GM12878 (cell line): Measurements from ENCODE around the gene PREX1. TPM values are rescaled to one million over a fixed set of nuclear protein-coding genes. Genes with fewer than 3 reads are reported as not detected.

Experiments
- ATAC-seq: fragments of 200-7000 bp; cut with Tn5 transposase; 3 replicates; pipeline ENCODE4 v1.9.1; 2020; ENCODE audit warnings: mild to moderate bottlenecking, moderate library complexity
- BruUV-seq: library from RNA; stranded (reverse); fragments of 400-500 nt; replicated peaks from 2 replicates; lab custom pipeline; 2021; lab: Mats Ljungman, UMichigan
- CTCF ChIA-PET: fragments of 300-600 bp; sonication (Branson Sonifier 250); formaldehyde crosslinking; extraction: SDS; loops from one replicate; lab custom pipeline; 2021; ENCODE audit warnings: inconsistent platforms; lab: Yijun Ruan, JAX
- POLR2A ChIA-PET: fragments of 350-600 bp; formaldehyde crosslinking; extraction: SDS; loops from one replicate; lab custom pipeline; 2021; ENCODE audit warnings: inconsistent platforms; lab: Charles Lee
- RAD21 ChIA-PET: fragments of 300-600 bp; sonication (Branson Sonifier 250); formaldehyde crosslinking; loops from one replicate; lab custom pipeline; 2023; ENCODE audit warnings: antibody characterized with exemption; ENCODE audit not compliant: unreplicated experiment; lab: Charles Lee
- SMC1A ChIA-PET: fragments of 300-600 bp; sonication (Branson Sonifier 250); formaldehyde crosslinking; loops from one replicate; lab custom pipeline; 2023; ENCODE audit not compliant: unreplicated experiment, uncharacterized antibody; lab: Charles Lee
- DNase-seq: peaks from one replicate; pipeline ENCODE4 v3.0.0-alpha.2; 2011; ENCODE audit warnings: low read depth, low spot score
- FAIRE-seq: peaks from 3 replicates; lab custom pipeline; 2011; peaks lifted over from hg19 to GRCh38; lab: Jason Lieb, UNC
- H2AFZ ChIP-seq: 2 replicates; pipeline ENCODE4 v1.6.0; 2011; ENCODE audit warnings: low read depth, low read length, control low read depth; ENCODE audit not compliant: control insufficient read depth
- H3K27ac ChIP-seq: 2 replicates; pipeline ENCODE4 v1.5.1; 2011; ENCODE audit warnings: control low read depth; ENCODE audit not compliant: control insufficient read depth, insufficient read depth
- H3K27me3 ChIP-seq, 2 experiments: replicated peaks in 1 of 2; 2 replicates each; pipeline versions ENCODE4 v1.6.0 to v1.6.1; 2011; ENCODE audit warnings: low read length in 1 of 2; ENCODE audit not compliant: control insufficient read depth in 2 of 2, insufficient read depth in 2 of 2
- H3K36me3 ChIP-seq, 2 experiments: 2 replicates each; pipeline ENCODE4 v1.5.1; 2011; ENCODE audit warnings: low read length in 1 of 2; ENCODE audit not compliant: control insufficient read depth in 2 of 2, insufficient read depth in 2 of 2
- H3K4me1 ChIP-seq: 2 replicates; pipeline ENCODE4 v1.6.1; 2011; ENCODE audit warnings: mild to moderate bottlenecking, low read length, moderate library complexity, mixed read lengths; ENCODE audit not compliant: control insufficient read depth, insufficient read depth
- H3K4me2 ChIP-seq: 2 replicates; pipeline ENCODE4 v1.6.0; 2011; ENCODE audit warnings: control low read depth; ENCODE audit not compliant: control insufficient read depth, insufficient read depth
- H3K4me3 ChIP-seq: fragments of 200-600 bp; sonication (generic); 2 replicates; pipeline ENCODE4 v1.5.1; 2016
- H3K79me2 ChIP-seq: 2 replicates; pipeline ENCODE4 v1.6.0; 2011; ENCODE audit warnings: low read length; ENCODE audit not compliant: control insufficient read depth, insufficient read depth
- H3K9ac ChIP-seq: 2 replicates; pipeline ENCODE4 v1.8.0; 2011; ENCODE audit warnings: low read length, control low read depth, mixed read lengths; ENCODE audit not compliant: control insufficient read depth, insufficient read depth
- H3K9me3 ChIP-seq: replicated peaks from 3 replicates; pipeline ENCODE4 v1.5.1; 2011; ENCODE audit warnings: mild to moderate bottlenecking, low read length; ENCODE audit not compliant: control insufficient read depth, insufficient read depth
- H4K20me1 ChIP-seq: 2 replicates; pipeline ENCODE4 v1.6.0; 2011; ENCODE audit not compliant: control insufficient read depth, insufficient read depth
- BRCA1 ChIP-seq: IDR thresholded peaks from 2 replicates; pipeline ENCODE4 v1.6.1; 2011; ENCODE audit warnings: low read depth, low read length, improper control_type of control experiment
- EED ChIP-seq: sonication (generic); IDR thresholded peaks from 2 replicates; pipeline ENCODE4 v1.6.1; 2016; ENCODE audit warnings: antibody characterized with exemption, low read depth
- IRF3 ChIP-seq: fragments of 450-650 bp; IDR thresholded peaks from 2 replicates; pipeline ENCODE4 v1.6.1; 2014; ENCODE audit warnings: mild to moderate bottlenecking
- KLF5 ChIP-seq: fragments of 450-650 bp; IDR thresholded peaks from 2 replicates; pipeline ENCODE4 v1.6.1; 2014; ENCODE audit warnings: mild to moderate bottlenecking; ENCODE audit not compliant: partially characterized antibody
- LARP7 ChIP-seq: fragments of 450-650 bp; IDR thresholded peaks from 2 replicates; pipeline ENCODE4 v1.6.1; 2017; ENCODE audit warnings: mild to moderate bottlenecking
- MXI1 ChIP-seq: fragments of 150-350 bp; IDR thresholded peaks from 2 replicates; pipeline ENCODE4 v1.6.1; 2011; ENCODE audit warnings: low read depth, mild to moderate bottlenecking, inconsistent platforms, low read length, improper control_type of control experiment
- MYC ChIP-seq: IDR thresholded peaks from 2 replicates; pipeline ENCODE4 v1.6.1; 2011; ENCODE audit warnings: mild to moderate bottlenecking, low read length, moderate library complexity, inconsistent platforms; ENCODE audit not compliant: insufficient read depth, insufficient replicate concordance, insufficient read length, severe bottlenecking
- NFYA ChIP-seq: IDR thresholded peaks from 2 replicates; pipeline ENCODE4 v1.6.1; 2011; ENCODE audit warnings: low read depth, mild to moderate bottlenecking, low read length, improper control_type of control experiment, borderline replicate concordance
- NRF1 ChIP-seq: conservative IDR thresholded peaks from 2 replicates; pipeline ENCODE4 v1.6.1; 2011; ENCODE audit warnings: mild to moderate bottlenecking, low read depth, low read length, improper control_type of control experiment
- PAX5 ChIP-seq: IDR thresholded peaks from 2 replicates; pipeline ENCODE4 v1.6.1; 2011; ENCODE audit warnings: low read depth, low read length, borderline replicate concordance
- PBX3 ChIP-seq: IDR thresholded peaks from 2 replicates; pipeline ENCODE4 v1.6.1; 2011; ENCODE audit warnings: mild to moderate bottlenecking, low read depth, low read length, moderate library complexity; ENCODE audit not compliant: insufficient replicate concordance
- PKNOX1 ChIP-seq: fragments of 450-650 bp; IDR thresholded peaks from 2 replicates; pipeline ENCODE4 v1.6.1; 2016; ENCODE audit warnings: mild to moderate bottlenecking
- POLR2AphosphoS2 ChIP-seq: IDR thresholded peaks from 2 replicates; pipeline ENCODE4 v1.6.1; 2011; ENCODE audit warnings: low read depth, mild to moderate bottlenecking, low read length, improper control_type of control experiment, moderate library complexity
- POLR2AphosphoS5 ChIP-seq: IDR thresholded peaks from 2 replicates; pipeline ENCODE4 v1.6.1; 2011; ENCODE audit warnings: mild to moderate bottlenecking, low read length, inconsistent platforms
- POU2F2 ChIP-seq: IDR thresholded peaks from 3 replicates; pipeline ENCODE4 v1.6.1; 2011; ENCODE audit warnings: low read depth, mild to moderate bottlenecking, low read length, borderline replicate concordance
- RAD21 ChIP-seq: IDR thresholded peaks from 2 replicates; pipeline ENCODE4 v1.6.1; 2011; ENCODE audit warnings: mild to moderate bottlenecking, low read depth, low read length, moderate library complexity; ENCODE audit not compliant: insufficient read depth
- SREBF1 ChIP-seq: IDR thresholded peaks from 2 replicates; pipeline ENCODE4 v1.6.1; 2012; ENCODE audit warnings: mild to moderate bottlenecking, low read length
- TCF12 ChIP-seq: IDR thresholded peaks from 2 replicates; pipeline ENCODE4 v1.6.1; 2011; ENCODE audit warnings: low read depth, mild to moderate bottlenecking, low read length
- TCF7 ChIP-seq: IDR thresholded peaks from 2 replicates; pipeline ENCODE4 v1.6.1; 2014; ENCODE audit warnings: antibody characterized with exemption, borderline replicate concordance
- WGBS: methylation state at CpG from one replicate; pipeline ENCODE4 v1.1.6; 2016; ENCODE audit warnings: low lambda C conversion rate; ENCODE audit not compliant: insufficient replicate concordance, insufficient coverage; ENCODE audit errors: missing lambda C conversion rate; 5-methylcytosine and 5-hydroxymethylcytosine counted together
- in situ Hi-C: fragments of 300-500 bp; cut with MboI; formaldehyde crosslinking; loops from 9 replicates; pipeline ENCODE4 v1.14.3; 2018; ENCODE audit warnings: mixed read lengths
- intact Hi-C: fragments of 100-400 bp; cut with micrococcal nuclease; formaldehyde crosslinking; loops from one replicate; pipeline ENCODE4 v1.14.2; 2022; ENCODE audit not compliant: unreplicated experiment
- polyA plus RNA-seq, 11 experiments: library from polyadenylated mRNA; depleted of rRNA in 4 of 11; unstranded in 6 of 11; stranded (reverse) in 5 of 11; fragments of >200 nt; fragmentation: Nextera tagmentation in 4 of 11; fragmentation: Illumina TruSeq in 1 of 11; extraction: Ambion mirVana in 4 of 11; extraction: Trizol in 1 of 11; gene quantifications; 1 replicate in 1 of 11; 2 replicates in 10 of 11; pipeline versions ENCODE4 v1.2.1 to v1.2.3, GENCODE V29; 2011 to 2016; ENCODE audit warnings: inconsistent platforms in 2 of 11, missing spikeins in 2 of 11, low read depth in 1 of 11
- total RNA-seq, 4 experiments: library from RNA; depleted of rRNA in 3 of 4; stranded (reverse); fragments of >200 nt in 3 of 4; fragmentation: Illumina TruSeq in 1 of 4; extraction: Trizol in 1 of 4; gene quantifications; 2 replicates each; pipeline versions ENCODE4 v1.2.1 to v1.2.3, GENCODE V29; 2013 to 2021

PREX1 gene
- total and polyA plus RNA-seq, 10 of the 15 experiments (the other 5 are each of a cell fraction or from before 2014, with no cell fraction given), result 2.6 to 114 (median 38.9) TPM

- CTCF ChIA-PET, result interaction anchor here (0.9 to 1.5 kb wide), 4 partner anchors 13 to 202 kb away, joined by 3 to 8 read pairs (median 4); no protein-coding TSS in a partner anchor
- Histone ChIP-seq H3K4me2 (no peak overlapping the region), H3K9me3 (peaks cover 2% of the 10 kb centered on the region; the same call in 1 of the 3 replicates), H4K20me1 (no peaks in the 10 kb centered on the region), H2AFZ (no peak overlapping the region), H3K4me3 (no peak overlapping the region), H3K27ac (no peak overlapping the region), H3K79me2 (no peaks in the 10 kb centered on the region), H3K36me3 (no peaks in the 10 kb centered on the region), H3K27me3 (no peaks in the 10 kb centered on the region), H3K4me1 (peaks cover 42% of the 10 kb centered on the region), H3K9ac (no peak overlapping the region)
- DNase-seq (no peak), ATAC-seq (no peak), FAIRE-seq (no peak)
- POLR2A ChIA-PET, result interaction anchor here (0.7 to 2.0 kb wide), 4 partner anchors 9 to 251 kb away, joined by 3 to 10 read pairs (median 5); no protein-coding TSS in a partner anchor
- SMC1A ChIA-PET, result interaction anchor here (1.1 to 2.1 kb wide), 7 partner anchors 8 to 58 kb away, joined by 3 to 9 read pairs (median 5); no protein-coding TSS in a partner anchor
- BruUV-seq, result no TSS peak
- intact Hi-C loops, result no loop called here
- 77% methylated on average over 6 of the region's 6 CpGs for WGBS
- in situ Hi-C loops, result no loop called here
- RAD21 ChIA-PET, result interaction anchor here (1.4 kb wide), 1 partner anchor 46 kb away, joined by 5 read pairs; no protein-coding TSS in a partner anchor
- TF ChIP-seq MYC (no peak), MXI1 (no peak), BRCA1 (no peak), RAD21 (no peak), LARP7 (no peak), POLR2AphosphoS5 (no peak), TCF12 (no peak), IRF3 (no peak), POLR2AphosphoS2 (no peak), NRF1 (no peak), EED (no peak), SREBF1 (no peak), NFYA (no peak), KLF5 (no peak), PBX3 (no peak), PAX5 (no peak), TCF7 (no peak), PKNOX1 (no peak), POU2F2 (no peak)
Measured at GRCh38 chr20:48858075-48858790, 30.4 kb upstream of the PREX1 start.
